Measurements from ENCODE around the gene RPL32. TPM values are rescaled to one million over a fixed set of nuclear protein-coding genes. Genes with fewer than 3 reads are reported as not detected.
A peak's percentile ranks its signal among the peaks of the same experiment; 100 is the strongest.

The RPL32 gene
- total and polyA plus RNA-seq, 9 of the 15 experiments (the other 6 are each of a cell fraction or from before 2014, with no cell fraction given): 2,738 to 6,200 (median 4,286) TPM

- TF ChIP-seq HMG20A (CRISPR knock-in tag; conservative IDR thresholded peaks at IDR 0.05) (no peak), CHD4 (IDR thresholded peaks at IDR 0.05; ENCODE audit: insufficient read depth, insufficient replicate concordance, low read depth, low read length, poor library complexity, severe bottlenecking) (peak; percentile 92), ARID1B (IDR thresholded peaks at IDR 0.05) (no peak; the same call in none of the 2 replicates), THRAP3 (IDR thresholded peaks at IDR 0.05; ENCODE audit: borderline replicate concordance) (no peak), L3MBTL2 (IDR thresholded peaks at IDR 0.05) (no peak), ZNF696 (CRISPR knock-in tag; conservative IDR thresholded peaks at IDR 0.05) (no peak), BDP1 (IDR thresholded peaks at IDR 0.05; ENCODE audit: insufficient read depth, insufficient read length) (no peak), FOXK1 (CRISPR knock-in tag; IDR thresholded peaks at IDR 0.05; ENCODE audit: borderline replicate concordance) (peak; percentile 68; the same call in 1 of the 2 replicates), RBM15 (IDR thresholded peaks at IDR 0.05; ENCODE audit: insufficient read depth, low read length) (no peak), HDAC6 (IDR thresholded peaks at IDR 0.05; ENCODE audit: low read depth, low read length) (no peak), ARHGAP35 (IDR thresholded peaks at IDR 0.05; ENCODE audit: partially characterized antibody) (no peak), ATF1 (CRISPR knock-in tag; IDR thresholded peaks at IDR 0.05) (no peak), ATF1 (tag; IDR thresholded peaks at IDR 0.05) (no peak), TBP (optimal IDR thresholded peaks at IDR 0.05; ENCODE audit: low read depth, low read length) (no peak), RBM14 (IDR thresholded peaks at IDR 0.05; ENCODE audit: borderline replicate concordance, insufficient read depth, low read depth, low read length) (no peak), PHF20 (IDR thresholded peaks at IDR 0.05; ENCODE audit: partially characterized antibody) (peak; percentile 20), SREBF1 (IDR thresholded peaks at IDR 0.05; ENCODE audit: borderline replicate concordance, low read depth, low read length) (no peak), MCM7 (IDR thresholded peaks at IDR 0.05) (no peak), ZNF518B (CRISPR knock-in tag; IDR thresholded peaks at IDR 0.05) (no peak), ZNF121 (CRISPR knock-in tag; conservative IDR thresholded peaks at IDR 0.05) (peak; percentile 100), ATF4 (CRISPR knock-in tag; IDR thresholded peaks at IDR 0.05) (0 out of 2 replicates have a peak, but pooled peaks have one; percentile 38), SMARCC2 (IDR thresholded peaks at IDR 0.05; ENCODE audit: low read depth) (0 out of 2 replicates have a peak, but pooled peaks have one; percentile 28), ADNP (tag; IDR thresholded peaks at IDR 0.05) (peak; percentile 92), BCOR (IDR thresholded peaks at IDR 0.05) (peak; percentile 97), PRMT5 (CRISPR knock-in tag; IDR thresholded peaks at IDR 0.05) (no peak), SMARCA4 (IDR thresholded peaks at IDR 0.05) (0 out of 2 replicates have a peak, but pooled peaks have one; percentile 20)
- TF ChIP-seq, protein P1, sequence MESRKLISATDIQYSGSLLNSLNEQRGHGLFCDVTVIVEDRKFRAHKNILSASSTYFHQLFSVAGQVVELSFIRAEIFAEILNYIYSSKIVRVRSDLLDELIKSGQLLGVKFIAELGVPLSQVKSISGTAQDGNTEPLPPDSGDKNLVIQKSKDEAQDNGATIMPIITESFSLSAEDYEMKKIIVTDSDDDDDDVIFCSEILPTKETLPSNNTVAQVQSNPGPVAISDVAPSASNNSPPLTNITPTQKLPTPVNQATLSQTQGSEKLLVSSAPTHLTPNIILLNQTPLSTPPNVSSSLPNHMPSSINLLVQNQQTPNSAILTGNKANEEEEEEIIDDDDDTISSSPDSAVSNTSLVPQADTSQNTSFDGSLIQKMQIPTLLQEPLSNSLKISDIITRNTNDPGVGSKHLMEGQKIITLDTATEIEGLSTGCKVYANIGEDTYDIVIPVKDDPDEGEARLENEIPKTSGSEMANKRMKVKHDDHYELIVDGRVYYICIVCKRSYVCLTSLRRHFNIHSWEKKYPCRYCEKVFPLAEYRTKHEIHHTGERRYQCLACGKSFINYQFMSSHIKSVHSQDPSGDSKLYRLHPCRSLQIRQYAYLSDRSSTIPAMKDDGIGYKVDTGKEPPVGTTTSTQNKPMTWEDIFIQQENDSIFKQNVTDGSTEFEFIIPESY (CRISPR knock-in tag; IDR thresholded peaks at IDR 0.05): no peak
These were observed 584 bp upstream of the RPL32 start (continued) for GRCh38 chr3:12841970-12842328.
